Mucosa of stomach (tissue), 1 donor: ENCODE data around the gene HNF1B.
A peak's percentile ranks its signal among the peaks of the same experiment; 100 is the strongest.

Experiments used
- H3K27me3 ChIP-seq: one replicate; pipeline ENCODE4 v1.7.0; 2013; ENCODE audit warnings: mild to moderate bottlenecking, low read length; ENCODE audit not compliant: control insufficient read depth, insufficient read depth
- H3K36me3 ChIP-seq: one replicate; pipeline ENCODE4 v1.7.0; 2013; ENCODE audit warnings: low read length; ENCODE audit not compliant: control insufficient read depth, insufficient read depth
- H3K4me1 ChIP-seq: one replicate; pipeline ENCODE4 v1.7.0; 2013; ENCODE audit warnings: mild to moderate bottlenecking, low read length; ENCODE audit not compliant: control insufficient read depth, insufficient read depth
- H3K4me3 ChIP-seq: one replicate; pipeline ENCODE4 v1.7.0; 2013; ENCODE audit warnings: low read length
- H3K9ac ChIP-seq: one replicate; pipeline ENCODE4 v1.7.0; 2013; ENCODE audit warnings: mild to moderate bottlenecking, low read length, moderate library complexity
- H3K9me3 ChIP-seq: one replicate; pipeline ENCODE4 v1.7.0; 2013; ENCODE audit warnings: mild to moderate bottlenecking, low read length, moderate library complexity; ENCODE audit not compliant: control insufficient read depth
- donor health status: Pancreatic carcinoma.

Gene HNF1B

DNA sequence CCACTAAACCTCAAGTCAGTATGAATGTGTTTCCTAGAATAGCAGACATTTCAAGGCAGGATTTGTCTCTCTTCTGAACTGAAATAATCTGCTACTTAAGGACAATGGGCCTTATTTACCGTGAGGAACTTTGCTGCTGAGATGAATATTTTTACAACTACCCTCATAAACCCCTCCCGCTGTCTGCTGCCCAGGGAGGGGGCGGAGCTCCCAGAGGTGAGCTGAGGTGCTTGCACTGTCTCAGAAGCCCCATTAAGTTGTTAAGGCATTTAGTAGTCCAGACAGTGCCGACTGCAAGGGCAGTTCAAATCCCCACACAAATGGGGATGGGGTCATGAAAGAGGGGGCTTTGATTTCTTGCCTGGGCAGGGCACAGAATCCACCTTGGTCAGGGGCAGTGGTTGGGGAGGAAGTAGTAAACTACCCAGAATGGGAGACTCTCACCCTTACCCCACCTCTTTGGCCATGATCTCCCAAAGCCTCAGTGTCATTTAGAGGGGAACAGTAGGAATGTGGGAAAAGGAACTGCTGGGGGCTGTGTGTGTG is 19.2 kb downstream of the HNF1B start:
- Histone ChIP-seq H3K4me1 (peaks cover 38% of the 10 kb centered on the region), H3K9ac (no peak overlapping the region), H3K27me3 (no peaks in the 10 kb centered on the region), H3K4me3 (no peak overlapping the region), H3K36me3 (no peaks in the 10 kb centered on the region), H3K9me3 (no peaks in the 10 kb centered on the region)

DNA sequence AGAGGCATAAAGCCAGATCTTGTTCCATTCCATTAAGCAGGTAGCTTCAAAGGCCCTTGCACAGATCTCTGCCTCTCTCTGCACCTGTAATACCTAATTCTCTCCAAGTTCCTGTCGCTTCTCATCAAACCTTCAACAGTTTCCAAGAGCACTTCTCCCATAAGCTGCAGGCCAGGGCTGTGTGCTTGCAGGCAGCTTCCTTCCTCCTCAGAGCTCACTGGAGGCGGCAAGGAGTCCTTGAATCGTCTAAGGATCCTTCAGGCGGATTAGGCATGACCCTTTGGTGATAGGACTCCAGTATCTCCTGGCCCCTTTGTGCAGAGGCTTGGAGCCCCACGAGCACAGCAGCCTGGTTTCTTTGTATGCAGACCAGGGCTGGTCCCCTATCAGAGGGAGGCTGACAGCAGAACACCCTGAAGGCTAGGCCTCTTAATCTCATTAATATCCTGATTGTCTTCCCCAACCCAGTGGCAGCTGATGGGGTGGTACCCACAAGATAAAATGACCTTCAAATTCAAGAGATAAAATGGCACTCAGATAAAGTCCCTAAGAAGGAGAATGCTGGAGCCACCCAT is 19.8 kb downstream of the HNF1B start:
- Histone ChIP-seq H3K4me1 (peaks cover 34% of the 10 kb centered on the region), H3K4me3 (no peak overlapping the region), H3K27me3 (no peaks in the 10 kb centered on the region), H3K9ac (no peak overlapping the region), H3K36me3 (no peaks in the 10 kb centered on the region), H3K9me3 (no peaks in the 10 kb centered on the region)

DNA sequence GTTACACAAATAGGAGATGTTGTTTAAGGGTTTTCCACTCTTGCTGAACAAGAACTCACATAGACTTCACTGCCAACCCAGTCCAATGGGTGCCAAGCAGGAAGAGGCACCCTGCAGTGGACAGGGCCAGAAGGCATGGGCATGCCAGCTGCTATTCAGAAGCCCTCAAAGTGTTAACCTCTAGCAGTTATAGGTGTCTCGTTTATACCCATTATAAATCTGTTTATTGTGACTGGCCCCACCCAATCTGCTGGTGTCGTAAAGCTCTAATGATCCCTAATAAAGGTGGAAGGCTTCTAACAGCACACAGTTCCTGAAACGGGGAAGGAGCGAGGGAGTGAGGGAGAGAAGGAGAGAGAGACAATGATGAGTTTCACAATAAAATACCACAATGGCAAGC is 23.9 kb downstream of the HNF1B start:
- H3K4me3 ChIP-seq = no peak overlapping the region
- no peaks in the 10 kb centered on the region for H3K27me3 ChIP-seq
- no peaks in the 10 kb centered on the region for H3K9me3 ChIP-seq
- no peak overlapping the region for H3K9ac ChIP-seq
- peaks cover 37% of the 10 kb centered on the region for H3K4me1 ChIP-seq
- no peaks in the 10 kb centered on the region for H3K36me3 ChIP-seq

DNA sequence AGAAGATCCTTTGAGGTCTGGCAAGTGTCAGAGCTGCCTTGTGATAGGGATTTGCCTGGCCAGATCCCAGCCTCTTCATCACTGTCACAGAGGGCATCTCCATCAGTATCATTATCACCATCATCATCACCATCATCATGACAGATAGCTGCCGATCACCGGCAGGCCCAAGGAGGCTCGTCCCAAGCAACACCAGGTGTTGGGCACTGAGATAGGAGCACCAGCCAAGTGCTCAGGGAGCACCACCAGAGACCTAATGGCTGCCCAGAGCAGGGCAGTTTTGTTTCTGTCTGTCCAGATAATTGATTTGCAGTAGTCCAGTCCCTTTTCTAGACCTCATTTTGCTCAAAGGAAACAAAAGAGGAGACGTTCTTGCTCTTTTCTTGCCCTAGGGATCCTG is 25.0 kb downstream of the HNF1B start:
- H3K4me1 ChIP-seq = peaks cover 27% of the 10 kb centered on the region
- no peaks in the 10 kb centered on the region for H3K9me3 ChIP-seq
- H3K9ac ChIP-seq = no peak overlapping the region
- H3K27me3 ChIP-seq = no peaks in the 10 kb centered on the region
- no peaks in the 10 kb centered on the region for H3K36me3 ChIP-seq
- no peak overlapping the region for H3K4me3 ChIP-seq

DNA sequence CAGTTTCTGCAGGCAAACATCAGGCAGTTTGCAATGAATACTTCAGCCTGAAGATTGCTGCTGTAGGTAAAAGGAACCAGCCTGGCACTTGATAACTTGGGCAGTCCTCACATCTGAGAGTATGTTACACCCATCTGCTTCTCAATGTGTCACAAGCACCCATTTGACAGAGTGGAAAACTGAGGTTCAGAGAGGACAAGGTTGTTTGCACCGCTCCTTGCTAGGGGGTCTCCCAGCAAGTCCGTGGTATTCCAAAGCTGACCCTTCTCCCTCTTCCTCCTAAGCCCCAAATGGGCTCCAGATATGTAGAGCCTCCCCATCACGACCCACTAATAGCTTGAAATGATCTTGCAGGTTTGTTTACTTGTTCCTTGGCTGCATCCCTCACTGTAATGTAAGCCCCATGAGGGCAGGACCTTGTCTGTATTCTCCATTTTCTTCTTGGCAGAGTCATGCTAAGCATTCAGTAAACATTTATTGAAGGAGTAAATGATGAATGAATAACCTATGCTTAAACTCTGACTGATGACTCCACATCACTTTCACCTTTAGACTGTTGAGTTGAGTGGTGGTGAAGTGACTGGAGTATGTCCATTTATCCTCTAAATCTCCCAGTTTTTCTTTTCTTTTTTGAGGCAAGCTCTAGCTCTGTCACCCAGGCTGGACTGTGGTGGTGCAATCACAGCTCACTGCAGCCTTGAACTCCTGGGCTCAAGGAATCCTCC is 26.4 kb downstream of the HNF1B start:
- H3K36me3 ChIP-seq = no peaks in the 10 kb centered on the region
- H3K9me3 ChIP-seq = no peaks in the 10 kb centered on the region
- no peak overlapping the region for H3K9ac ChIP-seq

DNA sequence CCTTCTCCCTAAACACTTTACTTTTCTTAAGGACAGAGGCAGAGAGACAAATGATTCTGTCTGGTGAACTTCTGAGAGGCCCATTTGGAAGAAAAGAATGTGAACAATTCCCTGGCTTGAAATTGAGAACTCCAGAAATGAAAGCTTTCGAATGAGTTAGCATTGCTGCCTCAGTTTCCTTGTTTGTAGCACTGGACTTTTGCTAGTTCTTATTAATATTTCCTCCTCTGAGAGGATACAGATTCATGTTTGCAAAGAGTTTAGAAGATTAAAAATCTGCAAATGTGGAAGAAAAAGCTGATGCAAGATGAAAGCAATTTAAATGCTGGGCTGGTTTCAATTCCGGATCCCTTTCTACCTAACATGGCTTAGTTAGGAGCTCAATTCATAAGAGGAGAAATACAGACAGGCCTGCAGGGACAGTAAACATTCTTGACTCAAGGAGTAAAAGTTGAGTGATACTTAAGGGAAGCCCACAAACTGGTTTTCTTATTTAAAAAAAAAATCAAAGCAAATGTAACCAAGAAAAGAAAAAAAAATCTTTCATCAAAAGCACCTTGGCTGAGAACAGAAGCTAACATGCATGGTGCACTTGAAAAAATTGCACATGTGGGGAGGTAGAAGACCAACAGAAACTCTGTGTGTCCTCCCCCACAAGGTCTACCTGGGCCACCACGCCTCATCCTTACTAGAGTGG is 27.1 kb downstream of the HNF1B start:
- Histone ChIP-seq H3K9me3 (no peaks in the 10 kb centered on the region), H3K4me1 (peaks cover 42% of the 10 kb centered on the region), H3K9ac (no peak overlapping the region)

More for the DNA sequence above, 26.4 kb downstream of the HNF1B start:
- Histone ChIP-seq H3K27me3 (no peaks in the 10 kb centered on the region), H3K4me1 (peaks cover 34% of the 10 kb centered on the region), H3K4me3 (no peak overlapping the region)

DNA sequence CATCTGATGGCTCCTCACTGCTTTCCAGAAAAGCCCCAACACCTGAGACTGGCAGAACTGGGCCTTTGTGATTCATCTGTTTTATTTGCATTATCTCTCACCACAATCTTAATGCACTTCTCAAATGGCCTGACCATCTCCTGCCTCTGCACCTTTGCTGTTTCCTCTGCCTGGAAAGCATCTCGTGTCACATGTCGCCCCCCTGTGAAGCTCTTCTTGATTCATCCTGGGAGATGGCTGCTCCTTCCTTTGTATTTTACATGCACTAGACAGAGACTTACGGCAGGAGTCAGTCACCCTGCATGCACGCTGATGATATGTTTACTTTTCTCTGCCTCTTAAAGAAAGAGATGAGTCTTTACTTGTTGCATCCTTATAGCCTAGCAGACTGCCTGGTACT is 30.0 kb downstream of the HNF1B start:
- Histone ChIP-seq H3K4me1 (peaks cover 68% of the 10 kb centered on the region), H3K9me3 (no peaks in the 10 kb centered on the region), H3K36me3 (no peaks in the 10 kb centered on the region), H3K9ac (no peak overlapping the region), H3K4me3 (no peak overlapping the region), H3K27me3 (no peaks in the 10 kb centered on the region)

More for the DNA sequence above, 27.1 kb downstream of the HNF1B start:
- H3K4me3 ChIP-seq = no peak overlapping the region
- H3K27me3 ChIP-seq = no peaks in the 10 kb centered on the region
- H3K36me3 ChIP-seq = no peaks in the 10 kb centered on the region

DNA sequence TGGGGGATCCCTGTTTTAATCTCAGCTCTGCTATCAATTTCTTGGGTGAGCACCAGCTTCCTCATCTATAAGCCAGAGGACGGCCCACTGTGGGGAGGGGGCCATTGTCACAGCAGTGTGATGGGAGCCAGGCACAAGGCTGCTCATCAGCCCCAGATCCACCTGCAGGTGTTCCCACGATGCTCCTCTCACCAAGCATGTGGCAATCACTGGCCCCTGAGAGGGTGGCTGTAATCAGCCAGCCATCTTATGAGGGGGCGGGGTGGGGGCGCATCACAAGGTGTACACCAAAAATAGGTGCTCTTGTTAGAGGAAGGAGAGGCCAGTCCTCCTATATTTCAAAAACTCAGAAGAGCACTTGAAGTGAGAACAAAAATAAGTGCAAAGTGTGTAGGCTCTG is 31.2 kb downstream of the HNF1B start:
- H3K4me1 ChIP-seq = peaks cover 78% of the 10 kb centered on the region
- no peaks in the 10 kb centered on the region for H3K36me3 ChIP-seq
- no peak overlapping the region for H3K9ac ChIP-seq
- no peak overlapping the region for H3K4me3 ChIP-seq
- H3K27me3 ChIP-seq = no peaks in the 10 kb centered on the region
- no peaks in the 10 kb centered on the region for H3K9me3 ChIP-seq

DNA sequence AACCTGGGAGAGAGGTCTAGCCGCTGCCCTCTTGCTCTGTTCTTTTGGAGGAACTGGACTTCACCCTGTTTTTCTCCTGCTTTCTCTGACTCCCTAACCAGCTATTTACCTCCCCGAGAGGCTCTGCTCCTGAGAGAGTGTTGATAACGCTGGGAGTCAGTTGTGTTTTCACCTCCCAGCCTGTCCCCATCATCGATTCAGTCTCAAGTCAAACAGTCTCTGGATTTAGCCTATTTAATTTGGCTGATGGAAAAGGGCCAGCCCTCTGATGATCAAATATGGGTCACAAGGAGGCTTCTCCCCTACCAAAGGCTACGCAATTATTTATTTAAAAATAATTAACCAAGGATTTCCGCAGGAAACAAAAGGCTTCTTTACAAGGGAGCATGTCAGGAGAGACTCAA is 31.8 kb downstream of the HNF1B start:
- H3K9ac ChIP-seq = no peak overlapping the region
- peaks cover 78% of the 10 kb centered on the region for H3K4me1 ChIP-seq
- H3K4me3 ChIP-seq = no peak overlapping the region
- H3K9me3 ChIP-seq = no peaks in the 10 kb centered on the region
- no peaks in the 10 kb centered on the region for H3K27me3 ChIP-seq
- H3K36me3 ChIP-seq = no peaks in the 10 kb centered on the region

DNA sequence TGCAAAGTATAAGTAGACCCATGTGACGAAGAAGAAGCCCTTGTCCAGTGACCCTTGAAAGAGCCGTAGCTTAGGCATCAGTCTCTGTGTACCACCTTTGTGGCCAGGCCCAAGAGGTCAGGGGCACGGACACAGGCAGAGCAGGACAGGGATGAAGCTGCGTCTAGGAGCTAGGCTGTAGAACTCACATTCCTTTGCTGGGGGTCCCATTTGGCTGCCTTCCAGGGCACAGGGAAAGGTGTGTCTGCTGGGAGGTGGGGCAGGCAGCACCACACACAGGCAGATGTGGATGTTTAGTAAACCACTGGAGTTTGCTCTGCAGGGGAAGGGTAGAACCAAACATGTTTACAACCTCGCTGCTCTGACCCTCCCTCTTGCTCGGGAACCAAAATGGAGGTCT is 33.7 kb downstream of the HNF1B start:
- Histone ChIP-seq H3K4me3 (no peak overlapping the region), H3K36me3 (no peaks in the 10 kb centered on the region), H3K27me3 (no peaks in the 10 kb centered on the region), H3K4me1 (peaks cover 64% of the 10 kb centered on the region), H3K9ac (no peak overlapping the region), H3K9me3 (no peaks in the 10 kb centered on the region)

DNA sequence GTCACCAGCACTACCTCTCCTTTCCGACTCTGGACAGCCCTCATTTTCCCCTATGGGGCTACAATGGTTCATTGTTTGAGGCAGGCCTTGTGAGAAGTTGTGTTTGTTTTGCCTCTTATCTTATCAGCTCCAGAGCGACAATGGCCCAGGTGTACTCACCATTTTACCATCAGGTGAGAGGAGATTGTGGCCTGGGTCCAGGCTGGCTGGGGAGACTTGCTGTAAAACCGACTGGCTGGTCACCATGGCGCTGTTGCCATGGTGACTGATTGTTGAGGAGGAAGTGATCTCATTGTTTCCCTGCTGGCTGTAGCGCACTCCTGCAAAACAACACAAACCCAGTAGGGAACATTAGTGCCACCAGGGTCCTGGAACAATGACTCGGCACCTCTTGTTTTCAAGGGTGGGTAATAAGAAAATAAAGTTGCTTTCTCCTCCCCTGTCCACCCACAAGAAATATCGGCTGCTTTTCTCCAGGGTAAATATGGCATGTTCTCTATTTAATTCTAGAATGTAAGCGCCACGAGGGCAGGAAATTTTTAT is 34.4 kb downstream of the HNF1B start:
- H3K9me3 ChIP-seq = no peaks in the 10 kb centered on the region
- peaks cover 64% of the 10 kb centered on the region for H3K4me1 ChIP-seq
- H3K27me3 ChIP-seq = no peaks in the 10 kb centered on the region
- H3K36me3 ChIP-seq = no peaks in the 10 kb centered on the region
- peak overlapping the region; percentile 19 for H3K9ac ChIP-seq
- H3K4me3 ChIP-seq = no peak overlapping the region
